Measurements from ENCODE around the gene ZNF140. TPM values are rescaled to one million over a fixed set of nuclear protein-coding genes. Genes with fewer than 3 reads are reported as not detected.

The ZNF140 gene
- total and polyA plus RNA-seq, 2 of the 13 experiments (the other 11 are each of a cell fraction or from before 2014, with no cell fraction given): 8.7 to 13.5 TPM

DNA sequence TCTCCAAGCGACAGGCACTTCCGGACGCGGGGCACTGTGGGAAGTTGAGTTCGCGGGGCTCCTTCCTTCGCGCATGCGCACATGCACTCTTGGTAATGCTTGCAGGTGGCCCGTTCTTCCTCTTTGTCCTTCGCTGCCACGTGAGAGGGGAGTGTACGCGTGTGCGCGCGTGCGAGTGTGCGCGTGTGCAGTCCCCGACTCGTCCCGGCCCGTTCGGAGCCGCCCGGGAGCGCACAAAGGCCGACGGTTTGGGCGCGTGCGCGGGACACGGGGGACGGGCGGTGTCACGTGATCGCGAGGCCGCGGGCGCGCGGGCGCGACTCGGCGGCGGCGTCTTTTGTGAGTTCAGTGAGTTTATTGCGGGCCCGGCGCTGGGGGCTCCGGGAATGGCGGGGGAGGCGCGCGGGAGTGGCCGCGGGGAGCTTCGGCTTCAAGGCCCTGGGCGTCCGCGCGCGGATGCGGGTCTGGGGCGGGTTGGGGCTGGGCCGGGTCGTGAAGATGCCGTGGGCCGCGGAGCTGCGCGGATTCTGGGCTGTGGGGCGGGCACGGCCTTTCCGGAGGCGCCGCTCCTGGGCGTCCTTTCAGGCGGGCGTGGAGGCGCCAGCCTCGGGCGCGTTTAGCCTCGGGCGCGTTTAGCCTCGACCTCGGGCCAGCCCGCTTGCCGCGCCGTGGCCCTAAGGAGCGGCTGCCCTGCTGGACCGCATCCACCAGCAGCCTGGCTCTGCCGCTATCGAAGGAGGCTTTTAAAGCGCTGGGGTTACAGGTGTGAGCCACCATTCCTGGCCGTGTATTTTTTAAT lies 43.3 kb upstream of the ZNF140 start, which contains the start of gene ZNF84 (continued):
- TF ChIP-seq, protein P1, sequence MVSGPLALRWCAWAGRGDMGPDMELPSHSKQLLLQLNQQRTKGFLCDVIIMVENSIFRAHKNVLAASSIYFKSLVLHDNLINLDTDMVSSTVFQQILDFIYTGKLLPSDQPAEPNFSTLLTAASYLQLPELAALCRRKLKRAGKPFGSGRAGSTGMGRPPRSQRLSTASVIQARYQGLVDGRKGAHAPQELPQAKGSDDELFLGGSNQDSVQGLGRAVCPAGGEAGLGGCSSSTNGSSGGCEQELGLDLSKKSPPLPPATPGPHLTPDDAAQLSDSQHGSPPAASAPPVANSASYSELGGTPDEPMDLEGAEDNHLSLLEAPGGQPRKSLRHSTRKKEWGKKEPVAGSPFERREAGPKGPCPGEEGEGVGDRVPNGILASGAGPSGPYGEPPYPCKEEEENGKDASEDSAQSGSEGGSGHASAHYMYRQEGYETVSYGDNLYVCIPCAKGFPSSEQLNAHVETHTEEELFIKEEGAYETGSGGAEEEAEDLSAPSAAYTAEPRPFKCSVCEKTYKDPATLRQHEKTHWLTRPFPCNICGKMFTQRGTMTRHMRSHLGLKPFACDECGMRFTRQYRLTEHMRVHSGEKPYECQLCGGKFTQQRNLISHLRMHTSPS (CRISPR knock-in tag; IDR thresholded peaks at IDR 0.05; ENCODE audit: low read depth): no peak
- no peak for TF ChIP-seq NR2F2 (IDR thresholded peaks at IDR 0.05; ENCODE audit: borderline replicate concordance, low read depth)
- TF ChIP-seq, protein P2, sequence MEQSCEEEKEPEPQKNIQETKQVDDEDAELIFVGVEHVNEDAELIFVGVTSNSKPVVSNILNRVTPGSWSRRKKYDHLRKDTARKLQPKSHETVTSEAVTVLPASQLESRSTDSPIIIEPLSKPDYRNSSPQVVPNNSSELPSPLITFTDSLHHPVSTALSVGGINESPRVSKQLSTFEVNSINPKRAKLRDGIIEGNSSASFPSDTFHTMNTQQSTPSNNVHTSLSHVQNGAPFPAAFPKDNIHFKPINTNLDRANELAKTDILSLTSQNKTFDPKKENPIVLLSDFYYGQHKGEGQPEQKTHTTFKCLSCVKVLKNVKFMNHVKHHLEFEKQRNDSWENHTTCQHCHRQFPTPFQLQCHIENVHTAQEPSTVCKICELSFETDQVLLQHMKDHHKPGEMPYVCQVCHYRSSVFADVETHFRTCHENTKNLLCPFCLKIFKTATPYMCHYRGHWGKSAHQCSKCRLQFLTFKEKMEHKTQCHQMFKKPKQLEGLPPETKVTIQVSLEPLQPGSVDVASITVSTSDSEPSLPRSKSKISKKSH (CRISPR knock-in tag; IDR thresholded peaks at IDR 0.05; ENCODE audit: borderline replicate concordance): peak; percentile 85
- no peak for TF ChIP-seq ZNF180 (CRISPR knock-in tag; IDR thresholded peaks at IDR 0.05; ENCODE audit: borderline replicate concordance, low read depth)
- peak; percentile 64; the same call in 1 of the 2 replicates for TF ChIP-seq MTA1 (CRISPR knock-in tag; IDR thresholded peaks at IDR 0.05; ENCODE audit: borderline replicate concordance)
- TF ChIP-seq ZNF614 (CRISPR knock-in tag; IDR thresholded peaks at IDR 0.05; ENCODE audit: borderline replicate concordance): peak; percentile 69; the same call in 1 of the 2 replicates
- TF ChIP-seq, protein P3, sequence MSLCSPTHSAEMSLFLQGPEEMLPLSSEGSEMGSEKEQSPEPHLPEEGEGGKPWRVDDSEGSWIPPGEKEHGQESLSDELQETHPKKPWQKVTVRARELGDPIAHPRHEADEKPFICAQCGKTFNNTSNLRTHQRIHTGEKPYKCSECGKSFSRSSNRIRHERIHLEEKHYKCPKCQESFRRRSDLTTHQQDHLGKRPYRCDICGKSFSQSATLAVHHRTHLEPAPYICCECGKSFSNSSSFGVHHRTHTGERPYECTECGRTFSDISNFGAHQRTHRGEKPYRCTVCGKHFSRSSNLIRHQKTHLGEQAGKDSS (CRISPR knock-in tag; IDR thresholded peaks at IDR 0.05; ENCODE audit: borderline replicate concordance, low read depth): peak; percentile 88; the same call in 1 of the 2 replicates
- peak; percentile 68 for TF ChIP-seq ZNF431 (CRISPR knock-in tag; IDR thresholded peaks at IDR 0.05; ENCODE audit: borderline replicate concordance, low read depth)
- no peak for TF ChIP-seq ZNF678 (CRISPR knock-in tag; IDR thresholded peaks at IDR 0.05)
- TF ChIP-seq ESRRA (CRISPR knock-in tag; IDR thresholded peaks at IDR 0.05; ENCODE audit: low read depth): peak; percentile 91
- TF ChIP-seq, protein P4, sequence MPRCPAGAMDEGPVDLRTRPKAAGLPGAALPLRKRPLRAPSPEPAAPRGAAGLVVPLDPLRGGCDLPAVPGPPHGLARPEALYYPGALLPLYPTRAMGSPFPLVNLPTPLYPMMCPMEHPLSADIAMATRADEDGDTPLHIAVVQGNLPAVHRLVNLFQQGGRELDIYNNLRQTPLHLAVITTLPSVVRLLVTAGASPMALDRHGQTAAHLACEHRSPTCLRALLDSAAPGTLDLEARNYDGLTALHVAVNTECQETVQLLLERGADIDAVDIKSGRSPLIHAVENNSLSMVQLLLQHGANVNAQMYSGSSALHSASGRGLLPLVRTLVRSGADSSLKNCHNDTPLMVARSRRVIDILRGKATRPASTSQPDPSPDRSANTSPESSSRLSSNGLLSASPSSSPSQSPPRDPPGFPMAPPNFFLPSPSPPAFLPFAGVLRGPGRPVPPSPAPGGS (CRISPR knock-in tag; IDR thresholded peaks at IDR 0.05): peak; percentile 68; the same call in 1 of the 2 replicates
- peak; percentile 61; the same call in 1 of the 2 replicates for TF ChIP-seq KDM5A (IDR thresholded peaks at IDR 0.05; ENCODE audit: borderline replicate concordance, low read length)
- TF ChIP-seq TEAD3 (CRISPR knock-in tag; optimal IDR thresholded peaks at IDR 0.05; ENCODE audit: borderline replicate concordance): peak; percentile 69
- TF ChIP-seq, protein P5, sequence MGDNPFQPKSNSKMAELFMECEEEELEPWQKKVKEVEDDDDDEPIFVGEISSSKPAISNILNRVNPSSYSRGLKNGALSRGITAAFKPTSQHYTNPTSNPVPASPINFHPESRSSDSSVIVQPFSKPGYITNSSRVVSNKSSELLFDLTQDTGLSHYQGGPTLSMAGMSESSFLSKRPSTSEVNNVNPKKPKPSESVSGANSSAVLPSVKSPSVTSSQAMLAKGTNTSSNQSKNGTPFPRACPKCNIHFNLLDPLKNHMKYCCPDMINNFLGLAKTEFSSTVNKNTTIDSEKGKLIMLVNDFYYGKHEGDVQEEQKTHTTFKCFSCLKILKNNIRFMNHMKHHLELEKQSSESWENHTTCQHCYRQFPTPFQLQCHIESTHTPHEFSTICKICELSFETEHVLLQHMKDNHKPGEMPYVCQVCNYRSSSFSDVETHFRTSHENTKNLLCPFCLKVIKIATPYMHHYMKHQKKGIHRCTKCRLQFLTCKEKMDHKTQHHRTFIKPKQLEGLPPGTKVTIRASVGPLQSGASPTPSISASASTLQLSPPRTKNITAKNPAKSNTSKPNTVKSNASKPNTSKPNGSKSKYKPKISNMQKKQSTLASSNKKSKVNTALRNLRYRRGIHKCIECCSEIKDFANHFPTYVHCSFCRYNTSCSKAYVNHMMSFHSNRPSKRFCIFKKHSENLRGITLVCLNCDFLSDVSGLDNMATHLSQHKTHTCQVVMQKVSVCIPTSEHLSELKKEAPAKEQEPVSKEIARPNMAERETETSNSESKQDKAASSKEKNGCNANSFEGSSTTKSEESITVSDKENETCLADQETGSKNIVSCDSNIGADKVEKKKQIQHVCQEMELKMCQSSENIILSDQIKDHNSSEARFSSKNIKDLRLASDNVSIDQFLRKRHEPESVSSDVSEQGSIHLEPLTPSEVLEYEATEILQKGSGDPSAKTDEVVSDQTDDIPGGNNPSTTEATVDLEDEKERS (CRISPR knock-in tag; IDR thresholded peaks at IDR 0.05): peak; percentile 60; the same call in 1 of the 2 replicates
- TF ChIP-seq, protein P6, sequence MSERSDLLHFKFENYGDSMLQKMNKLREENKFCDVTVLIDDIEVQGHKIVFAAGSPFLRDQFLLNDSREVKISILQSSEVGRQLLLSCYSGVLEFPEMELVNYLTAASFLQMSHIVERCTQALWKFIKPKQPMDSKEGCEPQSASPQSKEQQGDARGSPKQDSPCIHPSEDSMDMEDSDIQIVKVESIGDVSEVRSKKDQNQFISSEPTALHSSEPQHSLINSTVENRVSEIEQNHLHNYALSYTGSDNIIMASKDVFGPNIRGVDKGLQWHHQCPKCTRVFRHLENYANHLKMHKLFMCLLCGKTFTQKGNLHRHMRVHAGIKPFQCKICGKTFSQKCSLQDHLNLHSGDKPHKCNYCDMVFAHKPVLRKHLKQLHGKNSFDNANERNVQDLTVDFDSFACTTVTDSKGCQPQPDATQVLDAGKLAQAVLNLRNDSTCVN (CRISPR knock-in tag; IDR thresholded peaks at IDR 0.05; ENCODE audit: borderline replicate concordance): no peak
- TF ChIP-seq, protein P7, sequence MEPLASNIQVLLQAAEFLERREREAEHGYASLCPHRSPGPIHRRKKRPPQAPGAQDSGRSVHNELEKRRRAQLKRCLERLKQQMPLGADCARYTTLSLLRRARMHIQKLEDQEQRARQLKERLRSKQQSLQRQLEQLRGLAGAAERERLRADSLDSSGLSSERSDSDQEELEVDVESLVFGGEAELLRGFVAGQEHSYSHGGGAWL (CRISPR knock-in tag; IDR thresholded peaks at IDR 0.05): peak; percentile 80

Measured in HepG2 (cell line).